Measurements from ENCODE around the gene RPL7A.
"Not testable (repeated sequence)": the region's sequence is repeated elsewhere in the genome, so short reads cannot be mapped to it uniquely, and the experiment has no call there.

The RPL7A gene

DNA sequence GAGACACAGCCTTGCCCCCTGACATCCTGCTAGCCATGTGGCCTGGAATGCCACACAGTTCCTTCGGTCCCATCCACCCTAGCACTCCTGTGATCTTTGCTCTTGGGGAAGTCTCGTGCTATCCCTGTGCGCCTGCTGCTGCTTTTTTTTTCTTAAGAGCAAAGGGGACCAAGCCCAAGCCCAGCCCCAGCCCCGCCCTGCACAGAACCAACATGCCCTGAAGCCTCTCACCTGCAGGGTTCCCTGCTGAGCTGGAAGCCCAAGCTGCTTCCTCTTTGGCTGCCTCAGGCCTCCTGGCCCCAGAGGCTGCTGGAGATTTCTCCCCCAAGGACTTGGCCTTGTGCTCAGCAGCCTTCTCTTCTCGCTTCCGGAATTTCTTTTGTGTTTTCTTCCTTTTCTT lies 13.9 kb upstream of the RPL7A start:
- Histone ChIP-seq H2AFZ (ENCODE audit: low read length) (no peak overlapping the region), H3K36me3 (ENCODE audit: insufficient read depth, low read length) (peaks cover 44% of the 10 kb centered on the region; the same call in 1 of the 2 replicates), H3K9me2 (replicated peaks; ENCODE audit: low read depth, low read length) (no peaks in the 10 kb centered on the region), H3K9ac (ENCODE audit: low read depth, low read length, poor library complexity, severe bottlenecking) (peak overlapping the region; percentile 77), H3K79me2 (ENCODE audit: insufficient read depth, low read length) (peaks cover 39% of the 10 kb centered on the region), H3F3A (ENCODE audit: low read depth) (no peaks in the 10 kb centered on the region), H3K4me2 (ENCODE audit: low read depth, low read length, poor library complexity, severe bottlenecking) (peak overlapping the region; percentile 79), H3K27me3 (ENCODE audit: insufficient read depth, low read length, poor library complexity, severe bottlenecking) (no peaks in the 10 kb centered on the region), H4K20me1 (ENCODE audit: insufficient read depth, low read length, poor library complexity, severe bottlenecking) (peaks cover 40% of the 10 kb centered on the region), H3K9me3 (ENCODE audit: insufficient read depth, low read depth, low read length) (no peaks in the 10 kb centered on the region), H3K4me1 (ENCODE audit: insufficient read depth, low read length, poor library complexity, severe bottlenecking) (peaks cover 24% of the 10 kb centered on the region), H3K4me3 (ENCODE audit: low read length, poor library complexity, severe bottlenecking) (peak overlapping the region; percentile 82)
- TF ChIP-seq EZH2phosphoT487 (IDR thresholded peaks at IDR 0.05; ENCODE audit: borderline replicate concordance) = no peak

DNA sequence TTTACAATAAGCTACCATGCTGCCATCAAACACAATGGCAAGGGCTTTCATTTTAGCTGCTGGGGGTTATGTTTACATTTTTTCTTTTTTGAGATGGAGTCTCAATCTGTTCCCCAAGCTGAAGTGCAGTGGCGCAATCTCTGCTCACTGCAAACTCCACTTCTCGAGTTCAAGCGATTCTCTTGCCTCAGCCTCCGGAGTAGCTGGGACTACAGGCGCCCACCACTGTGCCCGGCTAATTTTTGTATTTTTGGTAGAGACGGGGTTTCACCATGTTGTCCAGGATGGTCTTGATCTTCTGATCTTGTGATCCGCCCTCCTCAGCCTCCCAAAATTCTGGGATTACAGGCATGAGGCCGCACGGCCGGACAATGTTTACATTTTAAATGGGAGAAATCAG lies 13.1 kb upstream of the RPL7A start:
- H3K36me3 ChIP-seq (ENCODE audit: insufficient read depth, low read length) = peaks cover 41% of the 10 kb centered on the region; the same call in 1 of the 2 replicates
- H3K4me1 ChIP-seq (ENCODE audit: insufficient read depth, low read length, poor library complexity, severe bottlenecking) = peaks cover 24% of the 10 kb centered on the region
- not testable (repeated sequence) for H3K9me3 ChIP-seq (ENCODE audit: insufficient read depth, low read depth, low read length); H3F3A ChIP-seq (ENCODE audit: low read depth); H3K27me3 ChIP-seq (ENCODE audit: insufficient read depth, low read length, poor library complexity, severe bottlenecking); H3K9me2 ChIP-seq (replicated peaks; ENCODE audit: low read depth, low read length); H2AFZ ChIP-seq (ENCODE audit: low read length)
- H3K9ac ChIP-seq (ENCODE audit: low read depth, low read length, poor library complexity, severe bottlenecking) = peak overlapping the region; percentile 77
- H3K4me2 ChIP-seq (ENCODE audit: low read depth, low read length, poor library complexity, severe bottlenecking) = peak overlapping the region; percentile 79
- peak overlapping the region; percentile 82 for H3K4me3 ChIP-seq (ENCODE audit: low read length, poor library complexity, severe bottlenecking)
- H3K79me2 ChIP-seq (ENCODE audit: insufficient read depth, low read length) = peaks cover 39% of the 10 kb centered on the region
- H4K20me1 ChIP-seq (ENCODE audit: insufficient read depth, low read length, poor library complexity, severe bottlenecking) = peaks cover 40% of the 10 kb centered on the region

DNA sequence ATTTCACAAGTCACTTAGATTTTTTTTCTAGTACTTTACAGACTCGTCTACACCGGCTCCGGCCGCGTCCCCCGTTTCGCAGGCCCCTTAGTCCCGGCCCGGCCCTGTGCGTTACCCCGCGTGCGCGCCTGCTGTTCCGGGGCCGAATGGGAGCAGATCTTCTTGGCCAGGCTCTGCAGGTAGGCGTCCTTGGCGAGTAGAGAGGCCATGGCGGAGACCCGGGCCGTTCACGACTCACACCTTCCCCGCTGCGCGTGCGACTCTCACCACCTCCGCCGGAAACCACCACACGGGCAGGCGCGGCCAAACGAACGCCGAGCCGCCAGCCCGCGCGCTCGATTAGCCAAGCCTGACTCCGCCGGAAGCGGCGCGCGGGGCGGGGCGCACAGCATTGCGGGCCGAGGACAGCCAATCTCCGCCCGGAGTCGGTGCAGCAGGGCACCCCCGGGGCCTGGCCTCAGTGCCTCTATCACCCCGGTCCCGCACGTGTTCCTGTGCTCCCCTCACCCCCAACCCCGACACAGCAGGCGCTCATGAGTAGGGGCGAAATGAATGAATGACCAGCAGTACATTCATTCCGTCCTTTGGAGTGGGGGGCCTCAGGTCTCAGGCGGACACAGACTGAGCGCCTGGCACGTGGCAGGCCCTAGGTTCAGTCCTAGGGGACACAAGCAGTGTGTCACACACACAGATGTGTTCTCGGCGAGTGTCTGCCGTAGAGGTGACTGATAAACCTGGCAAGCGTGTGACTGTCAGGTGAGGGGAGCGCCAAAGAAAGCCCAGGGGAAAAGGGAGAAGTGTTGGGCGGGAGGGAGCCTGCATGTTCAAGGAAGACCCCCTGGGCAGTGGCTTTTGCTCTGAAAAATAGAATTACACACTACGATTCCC lies 11.8 kb upstream of the RPL7A start, which contains the start of gene SURF6:
TSS of gene SURF6 (minus strand) at position 265 of the 888 bp plus-strand sequence. CDS start at position 209, 56 bp downstream.
- H3K36me3 ChIP-seq (ENCODE audit: insufficient read depth, low read length) = peaks cover 33% of the 10 kb centered on the region; the same call in 1 of the 2 replicates
- H3K9me3 ChIP-seq (ENCODE audit: insufficient read depth, low read depth, low read length) = no peaks in the 10 kb centered on the region
- peaks cover 34% of the 10 kb centered on the region for H4K20me1 ChIP-seq (ENCODE audit: insufficient read depth, low read length, poor library complexity, severe bottlenecking)
- H3K4me1 ChIP-seq (ENCODE audit: insufficient read depth, low read length, poor library complexity, severe bottlenecking) = peaks cover 30% of the 10 kb centered on the region
- peak within 1 kb of the TSS; percentile 94 for H3K4me2 ChIP-seq (ENCODE audit: low read depth, low read length, poor library complexity, severe bottlenecking)
- H3K79me2 ChIP-seq (ENCODE audit: insufficient read depth, low read length) = peaks cover 39% of the 10 kb centered on the region
- peak within 1 kb of the TSS; percentile 77 for H3K9ac ChIP-seq (ENCODE audit: low read depth, low read length, poor library complexity, severe bottlenecking)
- TF ChIP-seq, protein P1, sequence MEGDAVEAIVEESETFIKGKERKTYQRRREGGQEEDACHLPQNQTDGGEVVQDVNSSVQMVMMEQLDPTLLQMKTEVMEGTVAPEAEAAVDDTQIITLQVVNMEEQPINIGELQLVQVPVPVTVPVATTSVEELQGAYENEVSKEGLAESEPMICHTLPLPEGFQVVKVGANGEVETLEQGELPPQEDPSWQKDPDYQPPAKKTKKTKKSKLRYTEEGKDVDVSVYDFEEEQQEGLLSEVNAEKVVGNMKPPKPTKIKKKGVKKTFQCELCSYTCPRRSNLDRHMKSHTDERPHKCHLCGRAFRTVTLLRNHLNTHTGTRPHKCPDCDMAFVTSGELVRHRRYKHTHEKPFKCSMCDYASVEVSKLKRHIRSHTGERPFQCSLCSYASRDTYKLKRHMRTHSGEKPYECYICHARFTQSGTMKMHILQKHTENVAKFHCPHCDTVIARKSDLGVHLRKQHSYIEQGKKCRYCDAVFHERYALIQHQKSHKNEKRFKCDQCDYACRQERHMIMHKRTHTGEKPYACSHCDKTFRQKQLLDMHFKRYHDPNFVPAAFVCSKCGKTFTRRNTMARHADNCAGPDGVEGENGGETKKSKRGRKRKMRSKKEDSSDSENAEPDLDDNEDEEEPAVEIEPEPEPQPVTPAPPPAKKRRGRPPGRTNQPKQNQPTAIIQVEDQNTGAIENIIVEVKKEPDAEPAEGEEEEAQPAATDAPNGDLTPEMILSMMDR (conservative IDR thresholded peaks at IDR 0.05; ENCODE audit: low read length) = no peak
- no peak for TF ChIP-seq EZH2phosphoT487 (IDR thresholded peaks at IDR 0.05; ENCODE audit: borderline replicate concordance)
- no peaks in the 10 kb centered on the region for H3K27me3 ChIP-seq (ENCODE audit: insufficient read depth, low read length, poor library complexity, severe bottlenecking)
- no peaks in the 10 kb centered on the region for H3F3A ChIP-seq (ENCODE audit: low read depth)
- peak within 1 kb of the TSS; percentile 82 for H3K4me3 ChIP-seq (ENCODE audit: low read length, poor library complexity, severe bottlenecking)
- no peaks in the 10 kb centered on the region for H3K9me2 ChIP-seq (replicated peaks; ENCODE audit: low read depth, low read length)
- peak within 1 kb of the TSS; percentile 80 for H2AFZ ChIP-seq (ENCODE audit: low read length)

DNA sequence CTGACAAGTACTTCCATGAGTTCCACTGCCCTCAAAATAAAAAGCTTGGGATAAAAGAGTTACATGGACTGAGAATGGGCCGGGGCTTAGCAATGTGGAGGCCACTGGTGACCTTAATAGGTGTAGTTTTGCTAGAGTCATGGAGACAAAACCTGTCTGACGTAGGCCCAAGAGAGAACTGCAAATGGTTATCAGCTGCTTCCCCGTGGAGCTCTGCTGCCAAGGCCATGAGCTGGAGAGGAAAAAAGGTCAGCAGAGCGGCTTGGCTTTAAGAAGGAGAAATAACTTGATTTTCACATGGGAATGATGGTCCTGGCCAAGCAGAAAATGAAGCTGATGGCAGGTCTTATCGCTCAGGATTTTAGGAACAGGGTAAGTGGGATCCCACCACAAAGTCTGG lies 8.4 kb upstream of the RPL7A start:
- Histone ChIP-seq H4K20me1 (ENCODE audit: insufficient read depth, low read length, poor library complexity, severe bottlenecking) (peaks cover 9% of the 10 kb centered on the region), H3K9me2 (replicated peaks; ENCODE audit: low read depth, low read length) (no peaks in the 10 kb centered on the region), H3K9me3 (ENCODE audit: insufficient read depth, low read depth, low read length) (no peaks in the 10 kb centered on the region), H3K4me3 (ENCODE audit: low read length, poor library complexity, severe bottlenecking) (no peak overlapping the region), H3K36me3 (ENCODE audit: insufficient read depth, low read length) (peaks cover 24% of the 10 kb centered on the region; the same call in 1 of the 2 replicates), H3K27me3 (ENCODE audit: insufficient read depth, low read length, poor library complexity, severe bottlenecking) (no peaks in the 10 kb centered on the region), H3K4me2 (ENCODE audit: low read depth, low read length, poor library complexity, severe bottlenecking) (no peak overlapping the region), H2AFZ (ENCODE audit: low read length) (no peak overlapping the region), H3K79me2 (ENCODE audit: insufficient read depth, low read length) (peaks cover 13% of the 10 kb centered on the region), H3K4me1 (ENCODE audit: insufficient read depth, low read length, poor library complexity, severe bottlenecking) (peaks cover 13% of the 10 kb centered on the region), H3K9ac (ENCODE audit: low read depth, low read length, poor library complexity, severe bottlenecking) (no peak overlapping the region), H3F3A (ENCODE audit: low read depth) (no peaks in the 10 kb centered on the region)
- no peak for TF ChIP-seq EZH2phosphoT487 (IDR thresholded peaks at IDR 0.05; ENCODE audit: borderline replicate concordance)
- TF ChIP-seq, protein P1 (conservative IDR thresholded peaks at IDR 0.05; ENCODE audit: low read length) = no peak
